Stomach (tissue), 4 donors: ENCODE data around the gene SCRT2.

ENCODE experiments used
- POLR2AphosphoS5 ChIP-seq, 3 donors: sonication (generic); formaldehyde crosslinking; IDR thresholded peaks; one replicate each; pipeline ENCODE4 v1.6.1; 2016; ENCODE audit warnings: antibody characterized with exemption in 3 of 3
- TF ChIP-seq, protein P1 (sequence below), 7 experiments: fragments of 450-650 bp in 4 of 7; fragments of 200-600 bp in 3 of 7; sonication (generic) in 3 of 7; IDR thresholded peaks; one replicate each; pipeline ENCODE4 v1.5.1; 2016 to 2019; ENCODE audit warnings: antibody characterized with exemption in 7 of 7, control low read depth in 2 of 7, mild to moderate bottlenecking in 1 of 7

DNA sequence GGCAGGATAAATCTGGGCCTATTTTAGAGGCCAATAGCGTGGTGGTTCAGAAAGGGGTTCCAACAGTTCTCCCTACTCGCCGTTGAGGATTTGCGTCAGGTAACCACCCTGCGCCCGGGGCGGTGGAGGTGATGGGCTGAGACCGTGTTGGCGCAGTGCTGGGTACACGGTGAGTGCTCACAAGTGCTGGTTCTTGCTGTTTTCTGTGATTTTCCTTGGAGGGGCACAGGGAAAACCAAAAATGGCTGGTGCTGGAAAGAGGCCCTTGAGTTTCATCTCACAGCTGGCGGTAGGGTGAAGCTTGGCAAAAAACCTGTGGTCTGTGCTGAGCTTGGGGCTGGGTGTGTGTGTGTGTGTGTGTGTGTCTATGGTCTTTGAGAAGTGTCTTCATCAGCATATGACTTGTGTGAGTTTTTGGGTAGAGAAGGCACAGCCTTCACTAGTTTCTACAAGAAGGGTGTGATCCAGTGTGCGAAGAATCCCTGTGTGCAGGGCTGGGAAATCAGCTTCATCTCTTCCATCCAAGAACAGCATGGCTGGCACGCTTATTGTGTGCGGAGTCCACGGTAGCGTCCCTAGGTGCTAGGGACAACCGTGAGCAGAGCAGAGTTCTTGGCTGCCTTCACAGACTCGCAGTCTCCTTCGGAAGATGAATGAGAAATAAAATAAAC, 35.3 kb upstream of the SCRT2 start:
- TF ChIP-seq, protein P1, sequence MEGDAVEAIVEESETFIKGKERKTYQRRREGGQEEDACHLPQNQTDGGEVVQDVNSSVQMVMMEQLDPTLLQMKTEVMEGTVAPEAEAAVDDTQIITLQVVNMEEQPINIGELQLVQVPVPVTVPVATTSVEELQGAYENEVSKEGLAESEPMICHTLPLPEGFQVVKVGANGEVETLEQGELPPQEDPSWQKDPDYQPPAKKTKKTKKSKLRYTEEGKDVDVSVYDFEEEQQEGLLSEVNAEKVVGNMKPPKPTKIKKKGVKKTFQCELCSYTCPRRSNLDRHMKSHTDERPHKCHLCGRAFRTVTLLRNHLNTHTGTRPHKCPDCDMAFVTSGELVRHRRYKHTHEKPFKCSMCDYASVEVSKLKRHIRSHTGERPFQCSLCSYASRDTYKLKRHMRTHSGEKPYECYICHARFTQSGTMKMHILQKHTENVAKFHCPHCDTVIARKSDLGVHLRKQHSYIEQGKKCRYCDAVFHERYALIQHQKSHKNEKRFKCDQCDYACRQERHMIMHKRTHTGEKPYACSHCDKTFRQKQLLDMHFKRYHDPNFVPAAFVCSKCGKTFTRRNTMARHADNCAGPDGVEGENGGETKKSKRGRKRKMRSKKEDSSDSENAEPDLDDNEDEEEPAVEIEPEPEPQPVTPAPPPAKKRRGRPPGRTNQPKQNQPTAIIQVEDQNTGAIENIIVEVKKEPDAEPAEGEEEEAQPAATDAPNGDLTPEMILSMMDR (IDR thresholded peaks at IDR 0.05) = no peak
- TF ChIP-seq POLR2AphosphoS5 (IDR thresholded peaks at IDR 0.05) = no peak
